Gastrocnemius medialis (tissue), 4 donors: ENCODE measurements around the gene SBF1.

Experiments used
- CTCF ChIP-seq, 5 experiments: fragments of 450-650 bp in 3 of 5; fragments of 200-600 bp in 2 of 5; sonication (generic) in 2 of 5; IDR thresholded peaks in 4 of 5; conservative IDR thresholded peaks in 1 of 5; 1 replicate in 4 of 5; 2 replicates in 1 of 5; pipeline ENCODE4 v1.5.1; 2016 to 2019; ENCODE audit warnings: antibody characterized with exemption in 5 of 5, mild to moderate bottlenecking in 3 of 5, moderate library complexity in 3 of 5
- POLR2A ChIP-seq, 2 donors: fragments of 450-650 bp; IDR thresholded peaks; one replicate each; pipeline ENCODE4 v1.6.1; 2017; ENCODE audit warnings: antibody characterized with exemption in 2 of 2, mild to moderate bottlenecking in 2 of 2, moderate library complexity in 2 of 2

GRCh38 chr22:50487290-50488005, 12.6 kb upstream of the SBF1 start:
- TF ChIP-seq CTCF (IDR thresholded peaks at IDR 0.05 in 4 of 5, conservative IDR thresholded peaks at IDR 0.05 in 1 of 5): no peak
- no peak for TF ChIP-seq POLR2A (IDR thresholded peaks at IDR 0.05)
